ACHN (cell line): ENCODE measurements around the gene RACGAP1.
"Not testable (repeated sequence)": the region's sequence is repeated elsewhere in the genome, so short reads cannot be mapped to it uniquely, and the experiment has no call there.

ENCODE experiments used
- DNase-seq: peaks from one replicate; pipeline ENCODE4 v3.0.0-alpha.2; 2015
- in situ Hi-C: cut with HindIII; loops from 2 replicates; pipeline ENCODE4 v1.10.0; 2017; ENCODE audit warnings: low sequenced_read_pairs, low pct_ligation_motif_present, low pct_unique_long_range_greater_than_20kb

The RACGAP1 gene

DNA sequence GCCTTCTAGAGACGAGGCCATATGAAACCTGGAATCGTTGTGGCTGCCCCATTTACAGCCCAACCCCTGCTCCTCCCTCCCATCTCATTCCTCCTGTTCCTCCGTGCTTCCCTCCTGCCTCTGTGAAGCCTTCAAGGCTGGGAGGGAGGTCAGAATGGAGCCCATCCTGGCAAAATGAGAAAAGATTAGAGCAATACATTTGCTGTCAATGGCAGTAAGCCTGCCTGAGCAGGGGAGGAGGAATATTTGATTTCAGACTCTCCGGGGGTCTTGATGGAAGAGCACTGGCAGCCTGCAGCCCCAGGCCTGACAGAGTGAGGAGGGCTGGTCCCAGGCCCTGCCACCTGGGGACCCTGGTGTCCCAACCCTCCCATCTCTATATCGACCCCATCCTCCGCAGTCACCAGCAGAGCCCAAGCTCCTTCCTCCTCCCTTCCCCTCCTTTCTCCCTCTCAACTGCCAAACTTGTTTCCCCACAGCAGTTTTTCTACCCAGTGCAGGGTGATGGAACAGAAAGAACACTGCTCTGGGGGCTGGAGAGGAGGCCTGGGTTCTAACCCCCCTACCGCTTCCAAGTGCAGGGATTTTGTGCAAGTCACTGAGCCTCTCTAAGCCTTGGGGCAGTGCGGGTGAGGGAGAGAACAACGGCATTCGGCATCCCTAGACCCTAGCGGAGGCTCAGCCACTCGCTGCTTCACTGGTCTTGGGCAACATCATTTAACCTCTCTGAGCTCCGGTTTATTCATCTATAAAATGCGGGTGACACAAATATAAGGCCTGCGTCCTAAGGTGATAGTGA lies 16.0 kb upstream of the RACGAP1 start:
- in situ Hi-C loops, result no loop called here
- DNase-seq, result no peak

DNA sequence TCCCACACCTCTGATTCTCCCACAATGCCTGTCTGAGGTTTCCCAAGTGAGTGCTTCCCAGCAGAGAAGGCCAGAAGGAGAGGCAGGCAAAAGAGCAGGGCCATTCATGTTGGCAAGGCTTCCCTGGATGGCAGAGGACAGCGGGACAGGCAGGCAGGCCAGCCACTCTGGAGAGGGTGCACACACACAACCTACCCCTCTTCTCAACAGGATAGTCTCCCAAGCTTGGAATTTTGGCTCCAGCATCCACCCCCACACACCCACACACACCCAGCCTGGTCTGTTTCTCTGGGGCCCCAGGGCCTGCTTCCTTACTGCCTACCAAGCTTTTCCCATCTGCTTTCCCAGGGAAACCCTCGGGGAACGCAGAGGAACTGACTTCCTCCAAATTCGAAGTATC lies 15.4 kb upstream of the RACGAP1 start:
- in situ Hi-C loops, result no loop called here
- DNase-seq, result no peak

GRCh38 chr12:50039151-50039835 lies 14.0 kb upstream of the RACGAP1 start:
- in situ Hi-C loops, result no loop called here
- DNase-seq, result peak; percentile 82

DNA sequence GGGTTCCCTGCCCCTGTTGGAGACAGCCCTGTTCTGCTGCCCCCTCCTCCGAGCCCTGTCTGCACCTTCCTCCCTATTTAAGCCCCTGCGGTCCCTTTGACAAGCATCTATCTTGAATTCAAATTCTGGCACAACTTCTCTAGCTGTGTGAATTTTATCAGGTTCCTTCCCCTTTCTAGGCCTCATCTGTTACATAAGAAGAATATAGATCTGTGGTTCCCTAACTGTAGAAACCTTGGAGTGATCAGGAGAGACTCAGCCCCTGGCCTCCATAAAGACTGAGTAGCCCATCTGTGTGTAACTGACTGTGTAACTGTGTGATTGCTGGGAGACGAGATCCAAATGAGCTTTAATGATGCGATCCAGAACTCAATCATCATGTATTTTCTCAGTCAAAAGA lies 13.0 kb upstream of the RACGAP1 start:
- no peak for DNase-seq
- in situ Hi-C loops, result no loop called here

DNA sequence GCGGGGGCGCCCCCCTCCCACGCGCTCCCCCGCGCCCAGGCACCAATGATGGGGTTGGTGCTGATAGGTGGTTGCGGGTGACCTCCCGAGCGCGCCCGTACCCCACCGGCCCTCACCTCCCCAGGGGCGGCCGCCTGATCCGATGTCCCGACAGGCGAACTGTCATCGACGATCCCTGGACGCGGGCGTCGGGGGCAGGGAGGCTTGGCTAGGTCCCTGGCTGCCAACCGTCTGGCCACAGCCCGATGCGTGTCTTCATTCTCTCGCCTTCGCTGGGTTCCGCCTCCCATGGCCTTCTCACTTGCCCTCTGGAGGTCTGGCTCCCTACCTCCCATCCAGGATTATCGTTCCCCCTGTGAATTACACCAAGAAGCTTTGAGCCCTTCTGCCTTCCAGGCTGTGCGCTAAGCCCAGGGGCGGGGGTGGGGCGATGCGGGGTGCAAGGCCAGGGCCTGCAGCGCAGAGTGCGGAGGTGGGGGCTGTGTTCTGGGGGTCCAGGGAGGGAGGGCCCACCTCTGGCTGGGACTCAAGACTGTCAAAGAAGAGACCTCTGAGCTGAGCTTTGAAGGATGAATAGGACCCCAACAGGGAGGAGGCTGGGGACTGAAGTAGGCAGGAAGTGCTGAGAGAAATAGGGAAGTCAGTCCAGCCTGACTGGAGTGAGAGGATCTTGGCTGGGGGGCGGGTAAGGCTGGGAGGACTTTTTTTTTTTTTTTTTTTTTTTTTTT lies 7.7 kb upstream of the RACGAP1 start:
- no peak for DNase-seq
- in situ Hi-C loops, result no loop called here

DNA sequence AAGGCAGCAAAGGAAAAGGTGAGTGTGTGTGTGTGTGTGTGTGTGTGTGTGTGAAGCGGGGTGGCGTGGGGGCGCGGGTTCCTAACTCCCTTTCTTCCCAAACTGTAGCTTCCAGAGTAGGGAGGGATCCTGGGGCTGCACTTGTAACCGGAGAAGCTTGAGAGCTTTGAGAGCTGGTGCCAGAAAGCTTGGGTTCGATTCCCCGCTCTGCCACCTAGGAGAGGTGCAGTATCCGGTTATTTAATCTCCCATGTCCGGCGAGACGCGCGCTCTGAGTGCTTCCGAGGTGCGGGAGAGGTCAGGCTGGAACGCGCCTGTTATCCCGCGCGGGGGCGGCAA lies 7.2 kb upstream of the RACGAP1 start:
- in situ Hi-C loops, result no loop called here

DNA sequence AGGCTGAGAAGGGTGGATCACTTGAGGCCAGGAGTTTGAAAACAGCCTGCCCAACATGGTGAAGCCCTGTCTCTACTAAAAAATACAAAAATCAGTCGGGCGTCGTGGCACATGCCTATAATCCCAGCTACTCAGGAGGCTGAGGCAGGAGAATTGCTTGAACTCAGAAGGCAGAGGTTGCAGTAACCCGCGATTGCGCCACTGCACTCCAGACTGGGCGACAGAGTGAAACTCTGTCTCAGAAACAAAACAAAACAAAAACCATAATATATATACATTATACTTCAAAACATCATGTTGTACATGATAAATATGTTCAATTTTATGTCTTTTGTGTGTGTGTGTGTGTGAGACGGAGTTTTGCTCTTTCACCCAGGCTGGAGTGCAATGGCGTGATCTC lies 5.2 kb upstream of the RACGAP1 start:
- DNase-seq, in situ Hi-C loops: not testable (repeated sequence)

More for the DNA sequence above, 7.2 kb upstream of the RACGAP1 start:
- DNase-seq, result no peak

- DNase-seq, result no peak
- in situ Hi-C loops, result no loop called here
Measured at GRCh38 chr12:50026691-50027090, 1.4 kb upstream of the RACGAP1 start.

DNA sequence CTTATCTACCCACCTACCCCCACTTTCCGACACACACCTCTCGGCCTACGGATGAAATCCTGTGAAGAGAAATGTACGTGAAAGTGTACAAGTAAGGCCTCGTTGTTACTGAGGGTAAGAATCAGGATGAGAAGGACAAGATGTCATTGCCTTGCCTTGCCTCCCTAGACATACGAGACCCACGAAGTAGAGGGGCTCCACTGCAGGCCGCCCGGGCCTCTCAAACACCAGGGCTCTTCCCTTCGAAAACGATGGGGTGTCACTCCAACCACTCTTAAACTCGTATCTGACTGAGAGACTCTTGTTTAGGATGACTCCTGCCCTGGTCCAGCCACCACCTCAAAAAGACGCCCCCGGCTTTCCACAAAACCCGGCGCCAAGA lies 498 bp downstream of the RACGAP1 start:
- DNase-seq, result peak; percentile 50
- in situ Hi-C loops, result no loop called here

DNA sequence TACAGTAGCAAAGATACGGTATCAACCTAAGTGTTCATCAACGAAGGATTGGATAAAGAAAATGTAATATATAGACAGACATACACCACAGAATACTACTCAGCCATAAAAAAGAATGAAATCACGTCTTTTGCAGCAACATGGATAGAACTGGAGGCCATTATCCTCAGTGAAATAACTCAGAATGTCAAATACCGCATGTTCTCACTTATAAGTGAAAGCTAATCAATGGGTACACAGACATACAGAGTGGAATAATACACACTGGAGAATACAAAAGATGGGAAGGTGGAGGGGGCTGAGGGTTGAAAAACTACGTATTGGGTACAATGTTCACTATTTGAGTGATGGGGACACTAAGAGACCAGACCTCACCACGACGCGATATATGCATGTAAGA lies 1.1 kb downstream of the RACGAP1 start:
- in situ Hi-C loops, result no loop called here
- no peak for DNase-seq

DNA sequence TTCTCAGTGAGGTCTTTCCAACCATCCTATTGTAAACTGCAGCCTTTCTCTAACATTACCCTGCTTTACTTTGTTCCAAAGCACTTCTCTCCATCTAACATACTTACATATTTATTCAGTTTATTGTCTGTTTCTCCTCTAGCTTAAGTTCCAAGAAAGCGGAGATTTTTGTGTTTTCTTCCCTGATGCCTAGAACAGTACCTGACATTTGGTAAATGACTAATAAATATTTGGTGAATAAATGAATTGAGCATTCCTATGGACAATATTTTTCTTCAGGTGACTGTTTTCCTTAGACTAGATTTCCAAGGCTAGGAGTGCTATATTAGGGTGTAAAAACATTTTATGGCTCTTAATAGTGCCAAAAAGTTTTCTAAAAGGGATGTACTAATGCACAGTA lies 2.4 kb downstream of the RACGAP1 start:
- in situ Hi-C loops, result no loop called here
- no peak for DNase-seq

- DNase-seq, result no peak
- in situ Hi-C loops, result no loop called here
Measured at GRCh38 chr12:50021031-50021430, 4.3 kb downstream of the RACGAP1 start.

DNA sequence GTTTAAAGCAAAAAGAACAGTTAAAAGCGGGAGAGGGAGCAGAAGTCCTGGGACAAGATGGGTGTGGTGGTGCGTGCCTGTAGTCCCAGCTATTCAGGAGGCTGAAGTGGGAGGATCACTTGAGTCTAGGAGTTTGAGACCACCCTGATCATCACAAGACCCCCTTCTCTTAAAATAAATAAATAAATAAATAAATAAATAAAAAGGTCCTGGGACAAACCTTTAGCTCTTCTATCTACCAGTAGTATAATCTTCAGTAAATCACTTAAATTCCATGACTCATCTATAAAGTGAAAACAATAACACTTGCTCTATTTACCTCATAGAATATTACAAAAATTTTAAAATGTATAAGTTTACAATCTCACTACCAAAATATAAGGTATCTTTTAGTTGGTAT lies 5.8 kb downstream of the RACGAP1 start:
- in situ Hi-C loops, result no loop called here
- no peak for DNase-seq

DNA sequence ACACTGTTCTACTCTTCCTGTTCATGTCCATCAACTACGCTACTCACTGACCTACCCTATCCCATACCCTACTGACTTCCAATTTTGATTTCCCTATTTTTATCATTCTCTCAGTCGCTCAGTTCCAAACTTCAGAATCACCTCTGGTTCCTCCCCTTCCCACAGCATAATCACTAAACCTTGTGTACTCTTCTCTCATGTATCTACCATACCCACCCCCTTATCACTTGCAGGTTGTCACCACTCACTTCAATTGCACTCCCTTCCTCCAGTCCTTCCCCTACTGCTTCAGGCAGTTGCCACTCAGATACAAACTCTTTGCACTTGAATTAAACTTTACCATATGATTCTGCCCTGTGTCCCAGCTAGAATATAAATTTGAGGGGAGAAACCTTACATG lies 6.3 kb downstream of the RACGAP1 start:
- in situ Hi-C loops, result no loop called here
- no peak for DNase-seq

DNA sequence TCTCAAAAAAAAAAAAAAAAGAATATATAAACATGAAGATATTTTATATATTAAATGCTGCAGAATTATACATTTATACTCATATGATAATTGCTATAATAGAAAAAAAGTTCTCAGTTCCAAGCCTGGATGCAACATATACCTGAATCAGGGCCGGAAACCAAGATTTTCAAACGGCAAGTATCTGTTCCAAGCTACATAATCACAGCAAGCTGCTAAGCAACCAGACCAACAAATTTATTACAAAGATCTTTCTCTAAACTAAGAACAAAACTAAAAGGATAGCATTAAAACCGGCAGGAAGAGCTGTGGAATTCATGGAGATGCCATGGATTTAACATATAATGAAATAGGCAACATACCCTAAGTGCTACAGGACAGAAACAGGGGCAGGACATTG lies 7.1 kb downstream of the RACGAP1 start:
- in situ Hi-C loops, result no loop called here
- DNase-seq, result no peak

- no peak for DNase-seq
- in situ Hi-C loops, result no loop called here
Measured at GRCh38 chr12:50017641-50018040, 7.7 kb downstream of the RACGAP1 start.

DNA sequence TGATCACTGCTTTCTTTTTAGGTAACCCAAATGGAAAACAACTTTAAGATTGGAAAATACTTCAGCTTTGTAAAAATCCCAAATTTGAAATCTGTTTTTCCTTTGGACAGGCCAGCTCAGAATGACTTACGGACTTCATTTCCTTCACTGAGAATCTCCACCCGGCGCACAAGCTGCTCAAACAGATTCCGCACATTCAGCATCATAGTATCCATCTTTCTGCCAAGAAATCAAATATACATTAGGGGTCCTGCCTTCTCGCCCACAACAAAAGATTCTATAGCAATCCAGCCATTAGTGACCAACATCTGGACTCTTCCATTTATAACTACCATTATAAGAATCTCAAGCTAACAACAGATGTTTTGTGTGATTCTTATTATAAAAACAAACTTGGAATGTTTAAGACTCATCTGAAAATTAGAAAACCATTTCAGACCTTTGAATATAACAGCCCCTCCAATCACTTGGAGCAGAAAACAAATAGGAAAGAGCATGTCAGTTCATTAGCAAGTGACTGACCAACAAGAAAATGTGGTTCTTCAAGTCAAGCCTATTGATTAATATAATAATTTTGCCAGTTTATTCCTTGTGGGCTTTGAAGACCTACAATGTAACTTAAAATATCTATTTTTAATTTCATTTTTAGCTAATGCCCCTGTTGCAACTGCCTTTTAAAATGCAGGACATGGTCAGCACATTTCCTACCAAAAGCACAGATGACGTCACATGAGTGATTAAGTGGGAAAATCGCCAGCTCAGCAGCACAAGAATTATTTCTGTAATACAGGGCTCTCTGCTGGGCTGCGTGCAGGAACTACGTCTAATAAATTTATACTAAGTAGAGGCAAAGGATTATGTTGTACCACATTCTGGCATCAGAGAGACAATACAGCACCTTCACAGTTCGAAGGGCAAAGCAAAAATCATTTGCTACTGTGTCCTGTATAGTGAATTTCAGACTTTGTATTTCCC lies 8.5 kb downstream of the RACGAP1 start:
- in situ Hi-C loops, result no loop called here
- peak; percentile 62 for DNase-seq

GRCh38 chr12:50014342-50014741 lies 11.0 kb downstream of the RACGAP1 start:
- in situ Hi-C loops, result no loop called here
- DNase-seq, result no peak
